ENCODE results near the gene ZXDC.

Gene ZXDC

DNA sequence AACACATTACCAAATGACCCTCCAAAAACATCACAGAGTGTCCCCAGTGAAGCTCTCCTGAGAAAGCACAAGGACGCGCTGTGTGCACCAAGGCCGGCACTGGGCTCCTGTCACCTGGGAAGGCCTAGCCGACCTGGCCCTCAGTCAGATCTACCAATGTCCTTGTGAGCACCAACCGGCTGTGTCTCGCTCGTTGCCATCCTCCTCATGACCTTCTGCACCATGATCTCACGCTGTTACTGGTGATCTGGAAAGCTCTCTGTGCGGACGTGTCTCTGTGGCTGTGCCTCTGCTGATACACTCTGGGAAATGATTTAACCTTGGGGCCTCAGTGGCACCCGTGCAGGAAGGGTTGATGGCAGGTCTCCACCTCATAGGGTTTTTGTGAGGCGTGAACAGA is 24.2 kb downstream of the ZXDC start:
- DNase-seq (ENCODE audit: low spot score) = no peak

- DNase-seq (ENCODE audit: low spot score) = no peak
Observed at GRCh38 chr3:126450744-126451143, 24.9 kb downstream of the ZXDC start.

- DNase-seq (ENCODE audit: low spot score) = no peak
Observed at GRCh38 chr3:126450219-126450618, 25.5 kb downstream of the ZXDC start.

GRCh38 chr3:126449621-126450051 is 26.1 kb downstream of the ZXDC start:
- no peak for DNase-seq (ENCODE audit: low spot score)

DNA sequence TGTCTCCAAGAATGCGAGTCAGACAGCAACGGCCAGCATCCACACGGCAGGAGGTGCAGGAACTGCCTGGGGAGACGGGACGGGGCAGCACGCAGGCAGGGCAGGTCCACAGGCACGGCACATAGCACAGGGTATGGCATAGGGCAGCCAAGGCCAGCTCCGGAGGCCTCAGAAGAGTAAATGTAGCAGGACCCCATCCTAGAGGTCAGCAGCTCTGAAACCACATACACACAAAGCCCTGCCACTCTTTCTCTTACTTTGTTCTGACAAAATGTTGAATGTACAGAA is 26.9 kb downstream of the ZXDC start:
- no peak for DNase-seq (ENCODE audit: low spot score)

DNA sequence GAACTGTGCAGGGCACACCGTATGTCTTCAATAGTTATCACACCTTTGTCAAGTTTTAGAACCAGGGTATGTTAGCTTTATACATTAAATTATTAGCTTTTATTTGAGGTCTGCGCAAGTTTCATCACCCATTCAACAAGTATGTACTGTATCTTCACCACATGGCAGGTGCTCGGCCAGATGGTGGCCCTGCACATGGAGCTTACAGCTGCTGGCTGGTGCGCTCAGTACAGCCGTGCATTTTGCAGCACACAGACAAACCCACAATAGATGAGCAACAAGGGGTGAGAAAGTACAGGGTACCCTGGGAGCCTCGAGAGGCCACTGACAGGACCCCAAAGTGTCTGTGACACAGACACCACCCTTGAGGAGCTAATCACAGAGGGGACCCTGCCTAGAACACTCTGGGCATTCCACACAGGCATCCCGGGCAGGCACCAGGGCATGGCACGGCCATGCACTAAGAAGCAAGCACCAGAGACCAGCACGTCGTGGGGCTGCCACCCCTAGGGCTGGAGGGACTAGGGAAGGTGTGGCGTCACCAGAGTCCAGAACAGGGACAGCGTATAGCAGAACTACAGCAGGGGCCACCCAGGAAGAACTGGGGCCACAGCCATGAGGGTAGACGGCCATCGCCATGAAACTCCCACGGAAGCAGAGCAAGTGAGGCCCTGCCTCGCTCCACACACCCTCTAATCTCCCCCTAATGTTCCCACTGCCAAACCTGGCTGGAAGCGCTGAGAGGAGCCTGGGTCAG is 27.4 kb downstream of the ZXDC start:
- no peak for DNase-seq (ENCODE audit: low spot score)

GRCh38 chr3:126447456-126448106 is 28.1 kb downstream of the ZXDC start:
- DNase-seq (ENCODE audit: low spot score) = no peak

- DNase-seq (ENCODE audit: low spot score) = no peak
Observed at GRCh38 chr3:126446791-126447190, 28.9 kb downstream of the ZXDC start.

DNA sequence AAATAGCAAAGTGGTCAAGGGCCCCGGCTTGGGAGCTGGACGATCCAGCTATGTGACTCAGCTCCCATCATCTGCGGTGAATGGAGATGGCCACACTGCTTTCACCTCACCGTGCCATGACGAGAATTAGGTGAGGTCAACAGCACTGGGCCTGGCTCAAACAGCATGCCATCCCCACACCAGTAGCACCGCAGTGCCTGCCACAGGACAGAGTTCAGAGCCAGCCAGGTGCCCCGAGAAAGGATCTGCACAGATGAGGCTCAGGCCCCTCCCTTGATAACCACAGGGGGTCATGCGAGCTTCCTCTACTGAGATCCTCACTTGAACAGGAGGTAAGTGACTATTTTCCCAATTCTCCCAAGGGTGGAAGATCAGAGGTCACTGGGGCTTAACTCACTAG is 29.4 kb downstream of the ZXDC start:
- DNase-seq (ENCODE audit: low spot score) = peak; percentile 46

GRCh38 chr3:126445506-126445905 is 30.2 kb downstream of the ZXDC start:
- no peak for DNase-seq (ENCODE audit: low spot score)

DNA sequence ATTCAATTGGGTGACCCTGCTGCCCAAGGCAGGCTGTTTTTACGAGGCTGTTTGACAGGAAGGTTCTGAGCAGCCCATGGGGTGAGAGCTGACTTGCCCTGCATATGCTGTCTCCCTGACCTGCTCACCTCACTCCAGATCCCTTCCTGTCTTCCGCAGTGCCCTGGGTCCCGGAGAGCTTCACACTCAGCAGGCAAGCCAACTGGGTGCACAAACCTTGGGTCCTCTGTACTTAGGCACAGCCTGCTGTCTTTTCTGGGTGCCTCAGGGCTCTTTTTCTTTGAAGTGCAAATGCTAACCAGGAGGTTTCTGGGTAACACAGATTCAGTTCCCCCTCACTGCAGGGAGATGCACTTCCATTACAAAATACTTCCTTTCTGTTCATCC is 32.8 kb downstream of the ZXDC start:
- no peak for DNase-seq (ENCODE audit: low spot score)

DNA sequence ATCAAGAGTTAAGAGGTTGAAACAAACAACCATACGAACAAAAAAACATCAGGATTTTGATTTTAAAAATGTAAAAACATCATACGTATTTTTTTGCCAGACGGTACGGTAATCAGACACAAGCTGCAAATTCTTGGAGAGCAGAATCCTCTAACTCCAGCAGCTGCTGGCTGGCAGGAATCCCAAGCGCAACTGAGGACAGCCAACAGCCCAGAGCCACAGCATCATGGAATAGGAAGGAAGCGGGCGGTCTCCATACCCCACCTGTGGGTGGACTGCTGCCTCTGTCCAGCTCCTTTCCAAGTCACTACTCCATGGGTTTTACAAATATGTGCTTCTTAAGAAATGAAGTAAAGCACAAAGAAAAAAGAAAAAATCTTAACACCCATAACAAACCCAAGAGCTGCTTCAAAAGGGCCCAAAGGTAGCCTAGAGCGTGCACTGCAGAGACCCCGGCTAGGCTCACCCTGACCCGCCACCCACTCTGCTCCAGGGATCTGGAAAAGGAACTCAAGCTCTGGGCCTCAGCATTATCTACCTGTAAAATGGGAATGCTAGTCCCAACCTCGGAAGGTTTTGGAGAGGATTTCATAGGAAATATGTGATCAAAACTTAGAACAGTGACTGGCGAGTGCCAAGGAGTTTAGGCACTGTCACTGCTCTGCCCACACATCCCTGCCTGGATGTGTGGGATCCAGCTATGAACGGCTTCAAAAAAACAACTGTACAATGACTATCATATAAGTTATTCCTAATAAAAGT is 33.4 kb downstream of the ZXDC start:
- DNase-seq (ENCODE audit: low spot score) = no peak

GRCh38 chr3:126441256-126441880 is 34.3 kb downstream of the ZXDC start:
- no peak for DNase-seq (ENCODE audit: low spot score)

- DNase-seq (ENCODE audit: low spot score) = no peak
Observed at GRCh38 chr3:126440709-126440995, 35.0 kb downstream of the ZXDC start.

GRCh38 chr3:126439968-126440708 is 35.6 kb downstream of the ZXDC start:
- DNase-seq (ENCODE audit: low spot score) = no peak

- DNase-seq (ENCODE audit: low spot score) = no peak
Observed at GRCh38 chr3:126439346-126439967, 36.2 kb downstream of the ZXDC start.

- DNase-seq (ENCODE audit: low spot score) = no peak
Observed at GRCh38 chr3:126438746-126439145, 36.9 kb downstream of the ZXDC start.

- no peak for DNase-seq (ENCODE audit: low spot score)
Observed at GRCh38 chr3:126438186-126438585, 37.5 kb downstream of the ZXDC start.

DNA sequence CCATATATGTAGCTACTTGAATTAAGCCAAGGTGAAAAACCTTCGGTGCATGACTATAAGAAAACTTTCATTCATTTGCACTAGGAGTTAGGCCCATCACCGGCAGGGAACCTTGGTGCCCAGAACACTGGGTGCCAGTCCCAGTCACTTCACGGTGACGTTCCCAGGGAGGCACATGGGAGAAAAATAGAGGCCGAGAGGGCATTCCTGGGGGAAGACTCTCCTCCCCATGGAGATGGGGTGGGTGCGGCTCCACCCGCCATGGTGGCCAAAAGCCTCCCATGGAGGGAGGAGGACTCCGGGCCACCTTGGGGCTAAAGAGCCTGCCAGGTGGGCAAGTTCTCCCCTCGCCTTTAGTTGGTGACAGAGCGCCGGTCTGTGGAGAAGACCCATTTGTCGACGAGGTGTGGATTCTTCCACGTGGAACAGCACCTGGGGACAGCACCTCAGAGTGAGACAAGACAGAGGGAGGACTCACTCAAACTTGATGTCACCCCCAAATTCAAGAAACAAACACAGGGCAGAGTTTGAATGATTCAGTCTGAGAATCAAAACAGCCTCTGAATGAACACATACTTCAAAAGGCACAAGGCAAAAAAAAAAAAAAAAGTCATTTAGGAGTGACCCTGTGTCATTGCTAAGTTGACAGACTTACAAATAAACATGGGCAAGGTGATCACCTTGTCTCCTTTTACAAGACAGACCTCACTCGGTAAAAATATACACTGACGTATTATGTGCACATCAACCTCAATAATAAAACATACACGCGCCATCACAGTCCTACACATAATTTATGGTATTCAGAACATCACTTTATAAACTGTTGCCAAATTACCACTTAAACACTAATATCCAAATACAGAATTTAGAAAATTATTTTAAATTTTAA is 38.6 kb downstream of the ZXDC start:
- DNase-seq (ENCODE audit: low spot score) = no peak

DNA sequence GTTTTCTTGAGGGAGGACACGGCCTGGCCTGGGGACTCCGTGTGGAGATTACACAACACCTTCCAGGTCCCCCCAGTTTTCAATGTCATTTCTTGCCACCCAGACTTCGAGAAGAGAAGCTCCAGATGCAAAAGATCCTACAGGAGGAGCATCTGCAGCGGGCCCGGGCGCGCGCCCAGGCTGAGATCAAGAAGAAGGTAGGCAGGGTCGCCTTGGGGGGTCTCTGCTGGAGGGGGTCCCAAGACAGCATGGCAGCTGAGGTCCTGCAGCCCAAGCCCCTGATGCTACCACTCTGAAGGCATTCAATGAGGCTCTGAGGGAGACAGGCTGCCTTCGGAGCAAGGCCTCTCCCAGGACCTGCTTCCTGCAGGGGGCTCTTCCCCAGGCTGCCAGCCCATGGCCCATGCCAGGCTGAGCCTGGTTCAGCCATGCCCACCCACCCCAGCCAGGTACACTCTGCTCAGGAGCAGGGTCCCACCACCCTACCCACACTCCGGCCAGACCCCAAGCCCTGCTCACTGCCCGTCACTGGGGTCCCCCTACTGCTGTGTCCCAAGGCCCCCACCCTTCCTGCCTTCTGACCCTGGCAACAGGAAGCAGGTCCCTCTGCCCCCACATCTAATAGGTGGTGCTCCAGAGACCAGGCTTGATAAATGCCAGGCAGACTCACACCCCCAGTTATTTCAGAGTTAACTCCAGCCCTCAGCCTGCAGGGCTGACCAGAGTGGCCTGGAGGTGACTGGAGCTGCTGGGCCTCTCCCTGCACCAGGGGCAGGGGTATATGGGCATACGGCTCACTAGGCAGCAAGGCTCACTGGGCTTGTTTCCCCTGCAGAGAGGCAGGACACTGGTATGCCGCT is 40.0 kb downstream of the ZXDC start:
- DNase-seq (ENCODE audit: low spot score) = no peak
